Caco-2 (cell line): Measurements from ENCODE around the gene HMSD. TPM values are rescaled to one million over a fixed set of nuclear protein-coding genes. Genes with fewer than 3 reads are reported as not detected.

Experiments used
- BruUV-seq: library from RNA; stranded (reverse); fragments of 400-500 nt; replicated peaks from 2 replicates; lab custom pipeline; 2021; lab: Mats Ljungman, UMichigan
- CTCF ChIA-PET: fragments of 300-600 bp; sonication (Branson Sonifier 250); formaldehyde crosslinking; loops from one replicate; lab custom pipeline; 2022; ENCODE audit warnings: antibody characterized with exemption; lab: Charles Lee
- POLR2A ChIA-PET: fragments of 300-600 bp; sonication (Branson Sonifier 250); formaldehyde crosslinking; loops from one replicate; lab custom pipeline; 2022; ENCODE audit warnings: antibody characterized with exemption; lab: Charles Lee
- DNase-seq, 2 experiments: peaks; one replicate each; pipeline versions ENCODE4 v3.0.0 to v3.0.0-alpha.2; 2020 to 2022
- H3K27me3 ChIP-seq: replicated peaks from 2 replicates; pipeline ENCODE4 v1.6.0; 2011; ENCODE audit warnings: low read length; ENCODE audit not compliant: control insufficient read depth, insufficient read depth
- H3K36me3 ChIP-seq: 2 replicates; pipeline ENCODE4 v1.5.1; 2011; ENCODE audit warnings: low read length; ENCODE audit not compliant: control insufficient read depth, insufficient read depth
- H3K4me1 ChIP-seq: fragments of 250-450 bp; sonication (Bioruptor Pico); 2 replicates; pipeline ENCODE4 v1.5.1; 2020; ENCODE audit warnings: mild to moderate bottlenecking
- H3K4me3 ChIP-seq: 2 replicates; pipeline ENCODE4 v1.5.1; 2011; ENCODE audit warnings: low read depth, mild to moderate bottlenecking, control low read depth, low read length
- H3K9me3 ChIP-seq: fragments of 250-450 bp; sonication (Bioruptor Pico); 2 replicates; pipeline ENCODE4 v1.5.1; 2020; ENCODE audit warnings: mild to moderate bottlenecking, moderate library complexity
- H3K27ac Mint-ChIP-seq: one replicate; pipeline ENCODE4 v1.8.0; 2022; ENCODE audit warnings: mixed read lengths; ENCODE audit not compliant: unreplicated experiment
- H3K27me3 Mint-ChIP-seq: one replicate; pipeline ENCODE4 v1.8.0; 2022; ENCODE audit warnings: mixed read lengths; ENCODE audit not compliant: insufficient read depth, unreplicated experiment
- H3K36me3 Mint-ChIP-seq: one replicate; pipeline ENCODE4 v1.8.0; 2022; ENCODE audit warnings: mild to moderate bottlenecking, mixed read lengths; ENCODE audit not compliant: insufficient read depth, unreplicated experiment
- H3K4me1 Mint-ChIP-seq: one replicate; pipeline ENCODE4 v1.8.0; 2022; ENCODE audit warnings: low read depth, mixed read lengths; ENCODE audit not compliant: unreplicated experiment
- H3K4me3 Mint-ChIP-seq: one replicate; pipeline ENCODE4 v1.8.0; 2022; ENCODE audit warnings: mild to moderate bottlenecking, moderate library complexity, mixed read lengths; ENCODE audit not compliant: unreplicated experiment
- H3K9me3 Mint-ChIP-seq: one replicate; pipeline ENCODE4 v1.8.0; 2022; ENCODE audit warnings: mixed read lengths; ENCODE audit not compliant: unreplicated experiment
- CTCF ChIP-seq, 2 experiments: fragments of 200-600 bp in 1 of 2; IDR thresholded peaks; 1 replicate in 1 of 2; 2 replicates in 1 of 2; pipeline versions ENCODE4 v1.5.1 to v1.8.0; 2011 to 2022; ENCODE audit warnings: antibody characterized with exemption in 1 of 2, control low read depth in 1 of 2, inconsistent platforms in 1 of 2, low read depth in 1 of 2, low read length in 1 of 2, mild to moderate bottlenecking in 1 of 2, moderate library complexity in 1 of 2; ENCODE audit not compliant: insufficient read depth in 1 of 2, severe bottlenecking in 1 of 2, unreplicated experiment in 1 of 2
- intact Hi-C: fragments of 100-400 bp; cut with micrococcal nuclease; formaldehyde crosslinking; loops from one replicate; pipeline ENCODE4 v1.10.0; 2022; ENCODE audit not compliant: unreplicated experiment
- total RNA-seq: library from RNA; stranded (reverse); gene quantifications from 2 replicates; pipeline ENCODE4 v1.2.3, GENCODE V29; 2022

HMSD gene
- total RNA-seq, 1 experiment from 2014 or later, result not detected

GRCh38 chr18:63930773-63931354 is 18.2 kb upstream of the HMSD start:
- ChIA-PET CTCF (no interaction called here), POLR2A (no interaction called here)
- H3K9me3 Mint-ChIP-seq, result no peaks in the 10 kb centered on the region
- no peak overlapping the region for H3K27ac Mint-ChIP-seq
- H3K4me1 ChIP-seq, result no peaks in the 10 kb centered on the region
- DNase-seq, result no peak
- intact Hi-C loops, result no loop called here
- no peak overlapping the region for H3K4me3 ChIP-seq
- H3K4me3 Mint-ChIP-seq, result no peak overlapping the region
- BruUV-seq, result no TSS peak
- no peaks in the 10 kb centered on the region for H3K36me3 ChIP-seq
- TF ChIP-seq CTCF (IDR thresholded peaks at IDR 0.05; ENCODE audit: insufficient read depth in 1 of 2, low read depth in 1 of 2, low read length in 1 of 2, severe bottlenecking in 1 of 2, unreplicated experiment in 1 of 2), result no peak
- no peaks in the 10 kb centered on the region for H3K27me3 ChIP-seq
- no peaks in the 10 kb centered on the region for H3K4me1 Mint-ChIP-seq
- H3K9me3 ChIP-seq, result no peaks in the 10 kb centered on the region
- H3K36me3 Mint-ChIP-seq, result no peaks in the 10 kb centered on the region
- no peaks in the 10 kb centered on the region for H3K27me3 Mint-ChIP-seq

- no peaks in the 10 kb centered on the region for H3K36me3 ChIP-seq
- no peaks in the 10 kb centered on the region for H3K4me1 ChIP-seq
- Mint-ChIP-seq H3K27ac (no peak overlapping the region), H3K9me3 (no peaks in the 10 kb centered on the region), H3K27me3 (no peaks in the 10 kb centered on the region), H3K4me3 (no peak overlapping the region), H3K4me1 (no peaks in the 10 kb centered on the region), H3K36me3 (no peaks in the 10 kb centered on the region)
- BruUV-seq, result no TSS peak
- H3K9me3 ChIP-seq, result no peaks in the 10 kb centered on the region
- H3K27me3 ChIP-seq, result no peaks in the 10 kb centered on the region
- no peak overlapping the region for H3K4me3 ChIP-seq
- intact Hi-C loops, result loop anchor here (1.0 to 2.0 kb wide), 2 partner anchors 45 to 88 kb away; no protein-coding TSS in a partner anchor
- TF ChIP-seq CTCF (IDR thresholded peaks at IDR 0.05; ENCODE audit: insufficient read depth in 1 of 2, low read depth in 1 of 2, low read length in 1 of 2, severe bottlenecking in 1 of 2, unreplicated experiment in 1 of 2), result peak in 1 of 2 experiments; percentile 31
- ChIA-PET POLR2A (no interaction called here), CTCF (interaction anchor here (1.5 kb wide), 1 partner anchor 43 kb away, joined by 3 read pairs; no protein-coding TSS in a partner anchor)
- peak; percentile 51 to 61 for DNase-seq
Measured at GRCh38 chr18:63936156-63936931, 12.8 kb upstream of the HMSD start.

GRCh38 chr18:63936932-63937393 is 12.1 kb upstream of the HMSD start:
- H3K27me3 ChIP-seq, result no peaks in the 10 kb centered on the region
- Mint-ChIP-seq H3K9me3 (no peaks in the 10 kb centered on the region), H3K36me3 (no peaks in the 10 kb centered on the region), H3K27me3 (peaks cover 5% of the 10 kb centered on the region), H3K4me3 (no peak overlapping the region), H3K4me1 (no peaks in the 10 kb centered on the region), H3K27ac (no peak overlapping the region)
- no TSS peak for BruUV-seq
- ChIA-PET CTCF (no interaction called here), POLR2A (no interaction called here)
- DNase-seq, result no peak
- H3K36me3 ChIP-seq, result no peaks in the 10 kb centered on the region
- intact Hi-C loops, result loop anchor here (1.0 to 2.0 kb wide), 2 partner anchors 46 to 88 kb away; no protein-coding TSS in a partner anchor
- H3K9me3 ChIP-seq, result no peaks in the 10 kb centered on the region
- H3K4me3 ChIP-seq, result no peak overlapping the region
- TF ChIP-seq CTCF (IDR thresholded peaks at IDR 0.05; ENCODE audit: insufficient read depth in 1 of 2, low read depth in 1 of 2, low read length in 1 of 2, severe bottlenecking in 1 of 2, unreplicated experiment in 1 of 2), result no peak
- no peaks in the 10 kb centered on the region for H3K4me1 ChIP-seq
